NCI-H2196 (cell line): ENCODE results near the gene TMEM134.

ENCODE experiments used
- DNase-seq: peaks from one replicate; lab custom pipeline; 2025; ENCODE audit not compliant: unreplicated experiment; lab: John Stamatoyannopoulos, UW

The TMEM134 gene

DNA sequence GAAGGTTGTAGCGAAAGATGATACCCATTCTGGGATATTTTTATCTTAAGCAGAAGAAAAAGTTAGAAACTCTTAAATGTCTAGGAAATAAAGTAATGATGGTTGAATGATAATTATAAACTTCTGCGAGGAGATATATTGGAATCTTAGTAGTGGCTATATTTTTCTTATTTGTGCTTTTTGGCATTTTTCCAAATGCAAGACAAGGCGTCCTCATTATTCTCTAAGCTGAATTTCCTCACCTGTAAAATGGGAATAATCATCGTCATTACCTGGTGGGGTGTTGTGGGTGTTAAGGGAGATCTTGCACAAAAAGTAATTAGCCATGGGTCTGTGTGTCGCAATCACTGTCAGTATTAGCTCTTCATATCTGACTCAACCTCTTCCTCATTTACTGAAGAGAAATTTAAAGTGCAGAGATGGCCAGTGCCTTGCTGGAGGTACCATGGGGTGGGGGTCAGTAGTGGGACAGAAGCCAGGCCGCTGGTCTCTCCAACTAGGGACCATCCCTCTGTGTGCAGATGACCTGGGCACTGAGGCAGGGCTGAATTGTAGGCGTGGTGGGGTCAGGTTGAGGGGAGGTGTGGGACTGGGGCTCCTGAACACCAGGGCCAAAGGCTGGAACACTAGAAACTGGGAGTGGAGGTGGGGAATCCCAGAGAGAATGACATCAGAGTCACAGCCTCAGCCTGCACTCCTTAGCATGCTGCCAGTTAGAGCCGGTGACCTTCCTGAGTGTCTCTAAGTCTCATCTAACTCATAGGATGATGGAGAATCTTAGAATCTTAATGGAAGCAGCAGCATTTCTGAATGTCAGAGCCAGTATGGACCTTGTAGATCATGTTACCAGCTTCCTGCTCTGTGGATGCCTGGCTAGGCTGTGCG lies 32.0 kb upstream of the TMEM134 start:
- DNase-seq, result no peak

- no peak for DNase-seq
Observed at GRCh38 chr11:67500484-67500821, 31.4 kb upstream of the TMEM134 start.

- no peak for DNase-seq
Observed at GRCh38 chr11:67499808-67500483, 30.9 kb upstream of the TMEM134 start.

- no peak for DNase-seq
Observed at GRCh38 chr11:67498544-67498972, 29.5 kb upstream of the TMEM134 start.

GRCh38 chr11:67497656-67498291 lies 28.7 kb upstream of the TMEM134 start:
- no peak for DNase-seq

- DNase-seq, result no peak
Observed at GRCh38 chr11:67496113-67496512, 27.1 kb upstream of the TMEM134 start.

- DNase-seq, result no peak
Observed at GRCh38 chr11:67495234-67496005, 26.4 kb upstream of the TMEM134 start.

DNA sequence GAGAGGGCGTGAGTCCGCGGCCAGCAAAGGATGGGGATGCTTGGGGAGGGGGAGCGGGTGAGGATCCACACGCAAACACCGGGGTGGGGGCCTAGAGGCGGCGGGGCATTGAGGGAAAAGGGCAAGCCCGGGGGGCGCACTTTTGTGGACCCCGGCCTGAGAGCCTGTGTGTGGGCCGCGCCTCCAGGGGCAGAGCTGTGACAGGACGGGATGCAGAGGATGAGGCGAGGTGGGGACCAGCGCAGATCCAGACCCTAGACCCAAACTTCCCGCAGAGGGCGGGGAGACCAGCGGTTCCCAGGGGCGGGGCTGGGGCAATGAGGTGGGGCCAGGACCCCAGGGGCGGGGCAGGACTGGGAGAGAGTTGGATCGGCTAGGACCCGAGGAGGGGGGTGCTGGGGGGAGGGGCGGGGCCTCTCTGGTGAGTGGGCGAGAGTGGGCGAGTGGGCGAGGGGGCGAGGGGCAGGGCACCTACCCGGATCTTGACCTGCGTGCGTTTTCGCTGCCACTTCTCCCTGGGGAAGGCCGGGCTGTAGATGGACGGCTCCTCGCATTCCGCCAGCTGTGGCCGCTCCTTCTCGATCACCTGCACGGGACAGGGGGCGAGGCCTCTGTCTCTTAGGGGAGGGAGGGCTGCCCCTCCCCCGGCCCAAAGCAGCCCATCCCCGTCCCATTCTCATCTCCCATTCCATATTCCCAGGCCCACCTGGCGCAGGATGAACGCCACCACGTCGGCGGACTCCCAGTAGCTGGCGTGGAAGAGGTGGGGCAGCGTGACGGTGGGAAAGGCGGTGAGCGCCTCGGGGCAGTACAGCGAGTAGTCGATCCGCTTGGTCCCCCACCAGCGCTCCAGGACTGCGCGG lies 25.6 kb upstream of the TMEM134 start:
- no peak for DNase-seq

DNA sequence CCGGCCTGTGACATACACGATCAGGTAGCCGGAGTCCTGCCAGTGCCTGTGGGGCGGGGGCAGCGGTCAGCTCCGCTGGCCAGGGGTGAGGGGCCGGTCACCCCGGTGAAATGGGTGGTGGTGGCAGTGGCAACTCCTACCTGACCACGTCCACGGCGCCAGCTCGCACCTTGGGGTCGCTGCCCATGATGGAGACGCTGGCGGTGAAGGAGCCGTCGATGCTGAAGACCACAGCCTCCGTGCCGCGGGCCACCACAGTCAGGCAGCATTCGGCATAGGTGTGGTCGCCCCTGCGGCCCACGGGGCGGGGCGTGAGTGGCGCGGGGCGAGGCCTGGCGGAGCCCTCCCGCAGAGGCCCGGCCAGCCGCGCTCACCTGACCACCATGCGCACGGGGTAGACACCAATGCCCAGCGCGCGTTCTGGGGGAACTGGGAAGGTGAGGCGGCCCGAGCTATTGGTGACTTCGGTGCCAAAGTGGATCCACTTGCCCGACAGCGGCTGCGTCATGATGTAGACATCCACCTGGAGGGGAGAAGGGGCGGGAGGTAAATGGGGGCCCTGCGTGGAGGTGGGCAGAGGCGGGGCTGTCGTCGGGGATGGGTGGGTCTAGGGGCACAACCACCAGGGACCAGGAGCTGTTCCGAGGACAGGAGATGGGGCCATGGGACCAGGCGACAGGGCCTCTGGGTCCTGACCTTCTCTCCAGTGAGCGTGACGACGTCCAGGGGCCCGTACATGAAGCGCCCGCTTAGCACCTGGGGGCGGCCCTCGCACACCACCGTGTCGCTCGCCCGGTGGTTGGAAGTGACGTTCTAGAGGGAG lies 24.7 kb upstream of the TMEM134 start:
- no peak for DNase-seq

GRCh38 chr11:67492801-67493547 lies 23.9 kb upstream of the TMEM134 start:
- DNase-seq, result no peak

DNA sequence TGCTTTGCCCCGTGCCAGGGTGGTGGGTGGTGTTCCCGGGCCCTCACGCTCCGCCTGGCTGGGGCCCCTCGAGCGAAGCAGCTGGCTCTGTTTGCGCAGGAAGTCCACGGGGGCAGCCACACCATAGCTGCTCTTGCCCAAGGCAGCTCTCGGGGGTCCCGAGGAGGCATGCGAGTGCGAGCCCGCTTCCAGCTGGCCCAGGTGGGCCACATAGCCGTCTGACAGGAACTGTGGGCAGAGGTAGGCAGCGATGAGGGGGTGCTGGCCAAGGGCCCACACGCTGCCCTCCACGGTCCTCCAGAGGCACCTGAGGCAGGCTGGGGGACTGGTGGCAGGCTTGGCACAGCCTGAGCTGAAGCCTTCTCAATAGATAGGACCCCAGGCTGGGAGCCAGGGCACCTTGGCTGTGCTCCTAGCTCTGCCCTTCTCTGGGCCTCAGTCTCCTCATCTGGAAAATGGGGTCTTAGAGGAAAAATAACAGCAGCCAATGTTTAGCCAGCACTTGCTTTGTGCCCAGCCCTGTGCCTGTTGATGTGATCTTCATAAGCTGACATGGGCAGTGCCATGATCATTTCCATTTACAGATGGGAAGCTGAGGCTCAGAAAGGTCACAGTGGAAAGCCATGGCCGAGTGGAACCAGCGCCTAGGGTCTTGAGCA lies 23.1 kb upstream of the TMEM134 start:
- DNase-seq, result no peak

- no peak for DNase-seq
Observed at GRCh38 chr11:67491276-67492068, 22.4 kb upstream of the TMEM134 start.

DNA sequence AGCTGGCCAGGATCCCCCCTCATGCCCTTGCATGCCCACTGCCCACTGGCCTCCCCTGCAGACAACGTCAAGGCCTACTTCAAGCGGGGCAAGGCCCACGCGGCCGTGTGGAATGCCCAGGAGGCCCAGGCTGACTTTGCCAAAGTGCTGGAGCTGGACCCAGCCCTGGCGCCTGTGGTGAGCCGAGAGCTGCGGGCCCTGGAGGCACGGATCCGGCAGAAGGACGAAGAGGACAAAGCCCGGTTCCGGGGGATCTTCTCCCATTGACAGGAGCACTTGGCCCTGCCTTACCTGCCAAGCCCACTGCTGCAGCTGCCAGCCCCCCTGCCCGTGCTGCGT lies 21.6 kb upstream of the TMEM134 start:
- DNase-seq, result no peak

GRCh38 chr11:67489885-67490726 lies 21.1 kb upstream of the TMEM134 start:
- DNase-seq, result no peak

- no peak for DNase-seq
Observed at GRCh38 chr11:67489203-67489884, 20.3 kb upstream of the TMEM134 start.
